Esophagus squamous epithelium (tissue), 4 donors: Measurements from ENCODE around the gene AIRE.

Source experiments
- POLR2A ChIP-seq, 4 donors: fragments of 450-650 bp; IDR thresholded peaks; one replicate each; pipeline ENCODE4 v1.6.1; 2017; ENCODE audit warnings: antibody characterized with exemption in 4 of 4, mild to moderate bottlenecking in 4 of 4, moderate library complexity in 3 of 4
- TF ChIP-seq, protein P1 (sequence below), 6 experiments: fragments of 450-650 bp in 4 of 6; fragments of 200-600 bp in 2 of 6; sonication (generic) in 2 of 6; IDR thresholded peaks; one replicate each; pipeline ENCODE4 v1.5.1; 2016 to 2019; ENCODE audit warnings: antibody characterized with exemption in 6 of 6, mild to moderate bottlenecking in 4 of 6, moderate library complexity in 4 of 6

DNA sequence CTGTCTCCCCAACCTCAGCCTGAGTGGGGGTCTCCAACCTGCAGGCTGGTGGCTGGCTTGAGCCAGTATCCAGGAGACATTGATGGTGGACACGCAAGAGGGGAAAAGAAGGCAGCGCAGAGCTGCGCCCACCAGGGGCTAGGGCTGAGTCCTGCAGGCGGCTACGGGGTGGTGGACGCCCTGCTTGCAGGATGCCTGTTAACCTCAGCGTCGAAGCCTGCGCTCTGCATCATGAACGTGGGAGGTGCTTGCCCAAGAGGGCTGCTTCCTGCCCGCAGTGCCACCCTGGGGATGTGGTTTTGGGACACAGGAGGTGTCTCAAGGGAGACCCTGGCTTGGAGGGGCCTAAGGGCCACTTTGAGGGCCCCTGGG lies 41.9 kb downstream of the AIRE start:
- TF ChIP-seq, protein P1, sequence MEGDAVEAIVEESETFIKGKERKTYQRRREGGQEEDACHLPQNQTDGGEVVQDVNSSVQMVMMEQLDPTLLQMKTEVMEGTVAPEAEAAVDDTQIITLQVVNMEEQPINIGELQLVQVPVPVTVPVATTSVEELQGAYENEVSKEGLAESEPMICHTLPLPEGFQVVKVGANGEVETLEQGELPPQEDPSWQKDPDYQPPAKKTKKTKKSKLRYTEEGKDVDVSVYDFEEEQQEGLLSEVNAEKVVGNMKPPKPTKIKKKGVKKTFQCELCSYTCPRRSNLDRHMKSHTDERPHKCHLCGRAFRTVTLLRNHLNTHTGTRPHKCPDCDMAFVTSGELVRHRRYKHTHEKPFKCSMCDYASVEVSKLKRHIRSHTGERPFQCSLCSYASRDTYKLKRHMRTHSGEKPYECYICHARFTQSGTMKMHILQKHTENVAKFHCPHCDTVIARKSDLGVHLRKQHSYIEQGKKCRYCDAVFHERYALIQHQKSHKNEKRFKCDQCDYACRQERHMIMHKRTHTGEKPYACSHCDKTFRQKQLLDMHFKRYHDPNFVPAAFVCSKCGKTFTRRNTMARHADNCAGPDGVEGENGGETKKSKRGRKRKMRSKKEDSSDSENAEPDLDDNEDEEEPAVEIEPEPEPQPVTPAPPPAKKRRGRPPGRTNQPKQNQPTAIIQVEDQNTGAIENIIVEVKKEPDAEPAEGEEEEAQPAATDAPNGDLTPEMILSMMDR (IDR thresholded peaks at IDR 0.05): no peak
- no peak for TF ChIP-seq POLR2A (IDR thresholded peaks at IDR 0.05)
